GM19395 (cell line): ENCODE data around the gene UPK3BL2.
"Not testable (repeated sequence)": the region's sequence is repeated elsewhere in the genome, so short reads cannot be mapped to it uniquely, and the experiment has no call there.

Experiments used
- ATAC-seq: cut with Tn5 transposase; IDR thresholded peaks from one replicate; pipeline ENCODE4 v1.9.1; 2021; ENCODE audit warnings: mild to moderate bottlenecking, moderate library complexity; ENCODE audit not compliant: unreplicated experiment

UPK3BL2 gene

GRCh38 chr7:102531583-102531982 is 11.9 kb downstream of the UPK3BL2 start:
- not testable (repeated sequence) for ATAC-seq

GRCh38 chr7:102527822-102528793 is 15.4 kb downstream of the UPK3BL2 start:
- not testable (repeated sequence) for ATAC-seq

- not testable (repeated sequence) for ATAC-seq
Measured at GRCh38 chr7:102527182-102527581, 16.3 kb downstream of the UPK3BL2 start.

- not testable (repeated sequence) for ATAC-seq
Measured at GRCh38 chr7:102524803-102525202, 18.7 kb downstream of the UPK3BL2 start.

GRCh38 chr7:102520797-102521196 is 22.7 kb downstream of the UPK3BL2 start:
- ATAC-seq = not testable (repeated sequence)

GRCh38 chr7:102517550-102518147 is 25.8 kb downstream of the UPK3BL2 start, which contains the start of gene RASA4B:
TSS of gene RASA4B (minus strand) at chr7:102517777. CDS start at chr7:102517710, 67 bp downstream.
- ATAC-seq = peak; percentile 45

GRCh38 chr7:102516951-102517350 is 26.5 kb downstream of the UPK3BL2 start:
- not testable (repeated sequence) for ATAC-seq

GRCh38 chr7:102515889-102516288 is 27.6 kb downstream of the UPK3BL2 start:
- ATAC-seq = not testable (repeated sequence)

- peak; percentile 79 for ATAC-seq
Measured at GRCh38 chr7:102514881-102515721, 28.4 kb downstream of the UPK3BL2 start.

GRCh38 chr7:102512642-102513221 is 30.8 kb downstream of the UPK3BL2 start:
- not testable (repeated sequence) for ATAC-seq

GRCh38 chr7:102511860-102512522 is 31.5 kb downstream of the UPK3BL2 start:
- peak; percentile 27 for ATAC-seq

GRCh38 chr7:102510575-102510974 is 32.9 kb downstream of the UPK3BL2 start:
- ATAC-seq = not testable (repeated sequence)

- not testable (repeated sequence) for ATAC-seq
Measured at GRCh38 chr7:102507410-102508088, 35.9 kb downstream of the UPK3BL2 start.

GRCh38 chr7:102505298-102506185 is 38.0 kb downstream of the UPK3BL2 start:
- not testable (repeated sequence) for ATAC-seq

GRCh38 chr7:102503141-102503540 is 40.4 kb downstream of the UPK3BL2 start:
- not testable (repeated sequence) for ATAC-seq

GRCh38 chr7:102498321-102498720 is 45.2 kb downstream of the UPK3BL2 start:
- not testable (repeated sequence) for ATAC-seq

- not testable (repeated sequence) for ATAC-seq
Measured at GRCh38 chr7:102497308-102497707, 46.2 kb downstream of the UPK3BL2 start.

- ATAC-seq = not testable (repeated sequence)
Measured at GRCh38 chr7:102496861-102497260, 46.6 kb downstream of the UPK3BL2 start.
